Endothelial cell of umbilical vein (primary cell): ENCODE results near the gene RPS6KA3. TPM values are rescaled to one million over a fixed set of nuclear protein-coding genes. Genes with fewer than 3 reads are reported as not detected.

Experiments used
- BruUV-seq: library from RNA; stranded (reverse); fragments of 400-500 nt; replicated peaks from 2 replicates; lab custom pipeline; 2021; lab: Mats Ljungman, UMichigan
- CTCF ChIA-PET: fragments of 300-600, 350-600 bp; sonication (Branson Sonifier 250); formaldehyde crosslinking; loops from one replicate; lab custom pipeline; 2021; ENCODE audit warnings: antibody characterized with exemption, inconsistent platforms; lab: Charles Lee
- POLR2A ChIA-PET: fragments of 300-600, 350-600 bp; sonication (Branson Sonifier 250); formaldehyde crosslinking; loops from one replicate; lab custom pipeline; 2021; ENCODE audit warnings: antibody characterized with exemption, inconsistent platforms; lab: Charles Lee
- DNase-seq: peaks from one replicate; pipeline ENCODE4 v3.0.0-alpha.2; 2011; ENCODE audit warnings: low read depth, low spot score
- FAIRE-seq: peaks from 2 replicates; lab custom pipeline; 2011; peaks lifted over from hg19 to GRCh38; lab: Jason Lieb, UNC
- H2AFZ ChIP-seq: 2 replicates; pipeline ENCODE4 v1.6.0; 2012; ENCODE audit warnings: low read depth, low read length, control low read depth, inconsistent platforms
- H3K27ac ChIP-seq: 2 replicates; pipeline ENCODE4 v1.5.1; 2011; ENCODE audit warnings: low read depth, mild to moderate bottlenecking, control low read depth, low read length, moderate library complexity; ENCODE audit not compliant: insufficient read depth
- H3K27me3 ChIP-seq, 2 experiments: 2 replicates each; pipeline versions ENCODE4 v1.6.0 to v1.6.1; 2011; ENCODE audit warnings: low read length in 2 of 2, mixed read lengths in 1 of 2; ENCODE audit not compliant: control insufficient read depth in 2 of 2, insufficient read depth in 2 of 2
- H3K36me3 ChIP-seq, 2 experiments: 2 replicates in 1 of 2; 3 replicates in 1 of 2; pipeline ENCODE4 v1.5.1; 2011; ENCODE audit warnings: low read length in 2 of 2, mild to moderate bottlenecking in 1 of 2, moderate library complexity in 1 of 2; ENCODE audit not compliant: control insufficient read depth in 2 of 2, insufficient read depth in 2 of 2; ENCODE audit errors: extremely low read depth in 1 of 2
- H3K4me1 ChIP-seq: 3 replicates; pipeline ENCODE4 v1.5.1; 2011; ENCODE audit warnings: mild to moderate bottlenecking, low read length; ENCODE audit not compliant: control insufficient read depth, insufficient read depth; ENCODE audit errors: extremely low read depth
- H3K4me2 ChIP-seq: 2 replicates; pipeline ENCODE4 v1.6.1; 2011; ENCODE audit warnings: low read length, control low read depth, mixed read lengths; ENCODE audit not compliant: insufficient read depth
- H3K4me3 ChIP-seq, 3 experiments: fragments of 200-600 bp in 1 of 3; sonication (generic), shearing (Covaris generic) in 1 of 3; replicated peaks in 1 of 3; 2 replicates each; pipeline ENCODE4 v1.5.1; 2011 to 2016; ENCODE audit warnings: control low read depth in 3 of 3, low read length in 3 of 3, mild to moderate bottlenecking in 2 of 3, inconsistent platforms in 1 of 3, low read depth in 1 of 3, moderate library complexity in 1 of 3; ENCODE audit not compliant: insufficient read depth in 1 of 3
- H3K79me2 ChIP-seq: 2 replicates; pipeline ENCODE4 v1.6.0; 2012; ENCODE audit warnings: low read length, inconsistent platforms; ENCODE audit not compliant: control insufficient read depth, insufficient read depth
- H3K9ac ChIP-seq: replicated peaks from 2 replicates; pipeline ENCODE3; 2011; ENCODE audit warnings: low read length, control low read depth; ENCODE audit not compliant: insufficient read depth; ENCODE audit errors: extremely low read depth
- H3K9me1 ChIP-seq: replicated peaks from 3 replicates; pipeline ENCODE4 v1.6.0; 2011; ENCODE audit warnings: mild to moderate bottlenecking, low read length; ENCODE audit not compliant: control insufficient read depth, insufficient read depth; ENCODE audit errors: extremely low read depth
- H3K9me3 ChIP-seq: replicated peaks from 2 replicates; pipeline ENCODE4 v1.5.1; 2012; ENCODE audit warnings: low read length, inconsistent platforms; ENCODE audit not compliant: control insufficient read depth, insufficient read depth
- H4K20me1 ChIP-seq: replicated peaks from 2 replicates; pipeline ENCODE3; 2011; ENCODE audit warnings: mild to moderate bottlenecking, low read length; ENCODE audit not compliant: control insufficient read depth, insufficient read depth; ENCODE audit errors: extremely low read depth
- EZH2 ChIP-seq: IDR thresholded peaks from 2 replicates; pipeline ENCODE4 v1.6.1; 2012; ENCODE audit warnings: borderline replicate concordance, low read depth, mild to moderate bottlenecking, moderate library complexity, low read length, inconsistent platforms; ENCODE audit not compliant: severe bottlenecking
- FOS ChIP-seq: IDR thresholded peaks from 2 replicates; pipeline ENCODE4 v1.6.1; 2011; ENCODE audit warnings: mild to moderate bottlenecking, low read length, moderate library complexity, borderline replicate concordance; ENCODE audit not compliant: insufficient read depth
- GATA2 ChIP-seq: IDR thresholded peaks from 2 replicates; pipeline ENCODE4 v1.7.0; 2011; ENCODE audit warnings: low read depth, mild to moderate bottlenecking, moderate library complexity, mixed read lengths, low read length; ENCODE audit not compliant: insufficient read length, insufficient read depth
- JUN ChIP-seq: IDR thresholded peaks from 2 replicates; pipeline ENCODE4 v1.6.1; 2011; ENCODE audit warnings: borderline replicate concordance, low read depth; ENCODE audit not compliant: insufficient read length, insufficient read depth
- MAX ChIP-seq: IDR thresholded peaks from 2 replicates; pipeline ENCODE4 v1.6.1; 2011; ENCODE audit not compliant: insufficient read depth, insufficient read length
- MYC ChIP-seq: IDR thresholded peaks from one replicate; pipeline ENCODE4 v1.6.1; 2011; ENCODE audit warnings: mild to moderate bottlenecking, low read depth, low read length
- POLR2A ChIP-seq: IDR thresholded peaks from 2 replicates; pipeline ENCODE4 v1.6.1; 2012; ENCODE audit warnings: low read depth, mild to moderate bottlenecking, control low read depth, low read length
- POLR2AphosphoS5 ChIP-seq: IDR thresholded peaks from 2 replicates; pipeline ENCODE4 v1.6.1; 2012; ENCODE audit warnings: low read depth, mild to moderate bottlenecking, control low read depth, low read length, moderate library complexity; ENCODE audit not compliant: insufficient read depth
- dilution Hi-C: fragments of 300-500 bp; cut with MboI; formaldehyde crosslinking; loops from one replicate; pipeline ENCODE4 v1.15.0; 2019; ENCODE audit warnings: low sequenced_read_pairs; ENCODE audit not compliant: extremely low pct_ligation_motif_present
- intact Hi-C: fragments of 100-400 bp; cut with micrococcal nuclease; formaldehyde crosslinking; loops from one replicate; pipeline ENCODE4 v1.10.0; 2022
- polyA plus RNA-seq, 4 experiments: library from polyadenylated mRNA; depleted of rRNA in 3 of 4; stranded (reverse) in 3 of 4; unstranded in 1 of 4; fragments of >200 nt; gene quantifications; 2 replicates each; pipeline versions ENCODE4 v1.2.1 to v1.2.3, GENCODE V29; 2011 to 2012; ENCODE audit warnings: missing spikeins in 1 of 4
- total RNA-seq: library from RNA; stranded (reverse); gene quantifications from 2 replicates; pipeline ENCODE4 v1.2.3, GENCODE V29; 2021
- TF ChIP-seq, protein P1 (sequence below), 2 donors: IDR thresholded peaks; 1 replicate in 1 of 2; 2 replicates in 1 of 2; pipeline ENCODE4 v1.5.1; 2011; ENCODE audit warnings: low read length in 2 of 2, mild to moderate bottlenecking in 2 of 2, moderate library complexity in 2 of 2, control low read depth in 1 of 2, inconsistent platforms in 1 of 2, low read depth in 1 of 2; ENCODE audit not compliant: insufficient read depth in 1 of 2; ENCODE audit errors: extremely low read depth in 1 of 2

Gene RPS6KA3
- total and polyA plus RNA-seq, 2 donors (not counting 3 experiments of a cell fraction or from before 2014, with no cell fraction given), result 24.4 to 61.6 TPM

DNA sequence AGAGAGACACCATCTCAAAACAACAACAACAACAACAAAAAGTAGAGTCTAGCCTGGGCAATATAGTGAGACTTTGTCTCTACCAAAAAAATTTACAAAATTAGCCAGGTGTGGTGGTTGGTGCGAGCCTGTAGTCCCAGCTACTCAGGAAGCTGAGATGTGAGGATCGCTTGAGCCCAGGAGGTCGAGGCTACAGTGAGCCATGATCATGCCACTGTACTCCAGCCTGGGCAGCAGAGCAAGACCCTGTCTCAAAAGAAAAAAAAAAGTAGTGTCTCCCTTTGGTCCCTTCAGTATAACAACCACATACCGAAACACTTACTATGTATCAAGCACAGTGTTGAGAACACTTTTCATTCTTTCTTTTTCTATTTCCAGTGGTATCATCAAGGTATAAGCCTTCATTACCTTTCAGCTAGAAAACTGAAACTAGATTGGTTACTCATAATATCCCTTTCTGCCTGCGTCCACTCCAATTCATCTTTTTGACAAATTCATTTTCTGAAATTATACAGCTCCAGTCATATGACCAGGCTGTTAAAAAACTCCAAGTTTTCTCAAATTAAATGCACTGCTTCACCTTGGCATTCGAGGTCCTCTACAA, 54.1 kb downstream of the RPS6KA3 start:
- dilution Hi-C loops (no loop called here), intact Hi-C loops (no loop called here)
- Histone ChIP-seq H3K27me3 (no peaks in the 10 kb centered on the region), H2AFZ (no peak overlapping the region), H3K4me1 (peaks cover 14% of the 10 kb centered on the region), H3K9me3 (no peaks in the 10 kb centered on the region), H4K20me1 (no peaks in the 10 kb centered on the region), H3K4me3 (no peak overlapping the region), H3K27ac (no peak overlapping the region), H3K4me2 (no peak overlapping the region), H3K79me2 (peaks cover 66% of the 10 kb centered on the region), H3K36me3 (no peaks in the 10 kb centered on the region), H3K9me1 (no peaks in the 10 kb centered on the region), H3K9ac (no peak overlapping the region)
- DNase-seq, result no peak
- POLR2A ChIA-PET, result no interaction called here
- FAIRE-seq, result no peak
- TF ChIP-seq POLR2A (no peak), EZH2 (no peak), GATA2 (no peak), MYC (no peak), POLR2AphosphoS5 (no peak), FOS (no peak), MAX (no peak), JUN (no peak)
- TF ChIP-seq, protein P1, sequence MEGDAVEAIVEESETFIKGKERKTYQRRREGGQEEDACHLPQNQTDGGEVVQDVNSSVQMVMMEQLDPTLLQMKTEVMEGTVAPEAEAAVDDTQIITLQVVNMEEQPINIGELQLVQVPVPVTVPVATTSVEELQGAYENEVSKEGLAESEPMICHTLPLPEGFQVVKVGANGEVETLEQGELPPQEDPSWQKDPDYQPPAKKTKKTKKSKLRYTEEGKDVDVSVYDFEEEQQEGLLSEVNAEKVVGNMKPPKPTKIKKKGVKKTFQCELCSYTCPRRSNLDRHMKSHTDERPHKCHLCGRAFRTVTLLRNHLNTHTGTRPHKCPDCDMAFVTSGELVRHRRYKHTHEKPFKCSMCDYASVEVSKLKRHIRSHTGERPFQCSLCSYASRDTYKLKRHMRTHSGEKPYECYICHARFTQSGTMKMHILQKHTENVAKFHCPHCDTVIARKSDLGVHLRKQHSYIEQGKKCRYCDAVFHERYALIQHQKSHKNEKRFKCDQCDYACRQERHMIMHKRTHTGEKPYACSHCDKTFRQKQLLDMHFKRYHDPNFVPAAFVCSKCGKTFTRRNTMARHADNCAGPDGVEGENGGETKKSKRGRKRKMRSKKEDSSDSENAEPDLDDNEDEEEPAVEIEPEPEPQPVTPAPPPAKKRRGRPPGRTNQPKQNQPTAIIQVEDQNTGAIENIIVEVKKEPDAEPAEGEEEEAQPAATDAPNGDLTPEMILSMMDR (IDR thresholded peaks at IDR 0.05; ENCODE audit: extremely low read depth in 1 of 2, insufficient read depth in 1 of 2, low read depth in 1 of 2, low read length in 2 of 2), result no peak
- CTCF ChIA-PET, result no interaction called here
- no TSS peak for BruUV-seq
